Fibroblast of the aortic adventitia (primary cell): ENCODE data around the gene MYLK2. TPM values are rescaled to one million over a fixed set of nuclear protein-coding genes. Genes with fewer than 3 reads are reported as not detected.

Experiments used
- DNase-seq: peaks from one replicate; pipeline ENCODE4 v3.0.0-alpha.2; 2010; ENCODE audit warnings: low read depth
- H3K4me3 ChIP-seq: 2 replicates; pipeline ENCODE4 v1.5.1; 2011; ENCODE audit warnings: low read depth, mild to moderate bottlenecking, control low read depth, low read length, moderate library complexity
- CTCF ChIP-seq: IDR thresholded peaks from 2 replicates; pipeline ENCODE4 v1.5.1; 2011; ENCODE audit warnings: mild to moderate bottlenecking, low read length, control low read depth, inconsistent platforms; ENCODE audit not compliant: insufficient read depth
- total RNA-seq: library from RNA; depleted of rRNA; stranded (reverse); fragments of >200 nt; gene quantifications from 2 replicates; pipeline ENCODE4 v1.2.3, GENCODE V29; 2012; ENCODE audit warnings: low replicate concordance

The MYLK2 gene
- total RNA-seq, 1 donor, result 0.18 TPM

DNA sequence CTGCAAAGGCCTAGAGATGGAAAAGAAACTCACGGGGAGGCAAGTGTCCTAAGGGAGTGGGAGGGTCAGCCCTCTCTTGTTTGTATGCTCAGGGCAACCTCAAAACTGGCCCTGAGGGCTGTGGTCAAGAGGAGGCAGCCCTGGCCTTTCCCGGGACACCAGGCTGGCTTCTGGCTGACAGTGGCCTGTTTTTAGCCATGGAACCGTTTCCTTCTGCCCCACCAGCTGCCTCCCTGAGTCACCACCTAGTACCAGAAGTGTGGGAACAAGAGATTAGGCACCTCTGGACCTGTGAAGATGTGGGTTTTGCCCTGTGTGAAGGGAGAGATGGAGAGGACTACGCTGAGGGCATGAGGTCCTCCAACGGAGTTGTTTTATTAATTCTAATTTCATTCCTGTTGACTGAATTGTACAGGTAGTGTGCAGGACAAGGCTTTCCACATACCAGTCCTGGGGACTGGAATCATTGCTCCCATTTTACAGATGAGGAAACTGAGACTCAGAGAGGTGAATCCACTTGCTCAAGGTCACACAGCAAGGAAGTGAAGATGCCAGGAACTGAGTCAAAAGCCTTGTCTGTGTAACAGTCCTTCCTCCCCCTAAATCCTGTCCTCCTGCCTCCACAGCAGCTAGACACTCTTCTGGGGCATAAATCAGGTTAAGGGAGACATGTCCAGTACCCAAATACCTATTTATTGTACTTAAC is 20.8 kb downstream of the MYLK2 start:
- DNase-seq, result no peak
- no peak overlapping the region for H3K4me3 ChIP-seq
- TF ChIP-seq CTCF, result no peak

- DNase-seq, result peak; percentile 59
- no peak for TF ChIP-seq CTCF
These were observed 22.0 kb downstream of the MYLK2 start for GRCh38 chr20:31840906-31841816.

GRCh38 chr20:31841928-31842327 is 22.8 kb downstream of the MYLK2 start:
- H3K4me3 ChIP-seq, result no peak overlapping the region
- peak; percentile 71 for DNase-seq
- no peak for TF ChIP-seq CTCF

More at GRCh38 chr20:31840906-31841816, 22.0 kb downstream of the MYLK2 start:
- H3K4me3 ChIP-seq, result no peak overlapping the region

GRCh38 chr20:31842471-31843157 is 23.5 kb downstream of the MYLK2 start:
- TF ChIP-seq CTCF, result peak; percentile 7
- no peak overlapping the region for H3K4me3 ChIP-seq
- peak; percentile 68 for DNase-seq

DNA sequence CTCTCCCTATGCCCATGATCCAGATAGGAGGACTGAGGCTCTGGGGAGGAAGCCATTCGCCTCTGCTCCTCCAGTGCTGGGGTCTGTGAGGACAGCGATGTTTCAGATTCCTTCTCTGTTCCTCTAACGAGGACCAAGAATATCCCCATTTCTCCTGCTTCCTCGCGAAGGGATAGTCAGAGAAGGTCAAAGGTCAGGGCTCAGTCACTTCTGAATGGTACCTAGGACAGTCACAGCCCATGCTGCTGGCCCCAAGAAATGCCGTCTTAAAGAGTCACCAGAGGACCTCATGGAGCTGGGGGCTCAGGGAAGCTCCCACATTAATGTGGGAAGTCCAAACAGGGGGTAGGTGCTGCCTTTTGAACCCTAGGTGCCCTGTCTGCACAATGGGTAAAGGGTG is 24.1 kb downstream of the MYLK2 start:
- no peak for TF ChIP-seq CTCF
- DNase-seq, result no peak
- no peak overlapping the region for H3K4me3 ChIP-seq

DNA sequence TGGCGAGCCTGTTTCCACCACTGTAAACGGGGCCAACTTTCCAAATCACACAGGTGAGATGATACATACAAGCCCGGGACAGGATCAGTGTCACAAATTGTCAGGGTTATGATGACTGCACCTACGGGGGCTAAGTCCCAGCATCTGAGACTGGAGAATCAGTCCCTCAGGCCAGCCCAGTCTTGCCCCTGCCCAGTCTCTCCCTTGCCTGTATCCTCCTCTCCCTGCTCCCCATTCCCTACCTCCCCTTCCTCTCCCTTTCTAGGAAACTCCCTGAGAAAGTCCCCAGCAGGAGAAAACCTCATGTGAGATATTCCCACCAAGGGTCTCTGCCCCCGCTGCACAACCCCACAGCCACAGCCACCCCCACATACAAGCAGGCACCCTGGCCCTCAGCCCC is 24.7 kb downstream of the MYLK2 start:
- H3K4me3 ChIP-seq, result no peak overlapping the region
- no peak for TF ChIP-seq CTCF
- DNase-seq, result no peak
